Fibroblast of villous mesenchyme (primary cell): ENCODE measurements around the gene ZNF24. TPM values are rescaled to one million over a fixed set of nuclear protein-coding genes. Genes with fewer than 3 reads are reported as not detected.

Source experiments
- DNase-seq: peaks from one replicate; pipeline ENCODE4 v3.0.0-alpha.2; 2010; ENCODE audit warnings: low read depth
- H3K4me3 ChIP-seq: 2 replicates; pipeline ENCODE4 v1.5.1; 2011; ENCODE audit warnings: low read depth, mild to moderate bottlenecking, low read length
- CTCF ChIP-seq: IDR thresholded peaks from 2 replicates; pipeline ENCODE4 v1.5.1; 2012; ENCODE audit warnings: low read depth, mild to moderate bottlenecking, low read length; ENCODE audit not compliant: insufficient read depth
- total RNA-seq: library from RNA; depleted of rRNA; stranded (reverse); fragments of >200 nt; gene quantifications from 2 replicates; pipeline ENCODE4 v1.2.3, GENCODE V29; 2012

ZNF24 gene
- total RNA-seq, 1 donor, result 41.0 TPM

- TF ChIP-seq CTCF, result no peak
- no peak for DNase-seq
- peak overlapping the region; percentile 78 for H3K4me3 ChIP-seq
These were observed 32.1 kb upstream of the ZNF24 start for GRCh38 chr18:35376393-35376741.

GRCh38 chr18:35374708-35375107 is 30.5 kb upstream of the ZNF24 start:
- H3K4me3 ChIP-seq, result no peak overlapping the region
- DNase-seq, result no peak
- TF ChIP-seq CTCF, result no peak

- no peak for TF ChIP-seq CTCF
- DNase-seq, result no peak
- no peak overlapping the region for H3K4me3 ChIP-seq
These were observed 27.4 kb upstream of the ZNF24 start for GRCh38 chr18:35371412-35372195.

- no peak for DNase-seq
- H3K4me3 ChIP-seq, result no peak overlapping the region
- no peak for TF ChIP-seq CTCF
These were observed 24.9 kb upstream of the ZNF24 start for GRCh38 chr18:35369126-35369525.

- no peak for TF ChIP-seq CTCF
- no peak overlapping the region for H3K4me3 ChIP-seq
- DNase-seq, result no peak
These were observed 24.4 kb upstream of the ZNF24 start for GRCh38 chr18:35368595-35368994.

GRCh38 chr18:35362531-35362930 is 18.3 kb upstream of the ZNF24 start:
- no peak for DNase-seq
- TF ChIP-seq CTCF, result no peak
- no peak overlapping the region for H3K4me3 ChIP-seq
